ENCODE results near the gene DYNLT2.
"Not testable (repeated sequence)": the region's sequence is repeated elsewhere in the genome, so short reads cannot be mapped to it uniquely, and the experiment has no call there.

DYNLT2 gene

DNA sequence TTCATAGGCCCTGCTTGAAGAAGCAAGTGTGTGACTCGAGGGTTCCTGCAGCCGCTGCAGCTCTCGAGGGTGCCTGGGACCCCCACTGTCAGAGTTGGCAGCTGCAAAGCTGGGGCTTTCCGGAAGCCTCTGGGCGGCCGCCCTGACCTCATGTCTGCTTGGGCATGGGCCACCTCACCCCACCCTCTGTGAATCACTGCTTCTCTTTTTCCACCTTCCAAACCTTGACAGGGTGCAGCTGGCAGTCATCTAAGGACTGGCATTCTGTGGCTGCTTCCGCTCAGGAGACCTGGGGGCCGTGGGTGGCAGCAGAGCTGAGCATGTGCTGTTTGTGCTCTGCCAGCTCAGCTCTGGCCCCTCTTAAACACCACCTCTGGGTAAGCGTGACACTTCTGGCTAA lies 32.0 kb upstream of the DYNLT2 start:
- DNase-seq = no peak

DNA sequence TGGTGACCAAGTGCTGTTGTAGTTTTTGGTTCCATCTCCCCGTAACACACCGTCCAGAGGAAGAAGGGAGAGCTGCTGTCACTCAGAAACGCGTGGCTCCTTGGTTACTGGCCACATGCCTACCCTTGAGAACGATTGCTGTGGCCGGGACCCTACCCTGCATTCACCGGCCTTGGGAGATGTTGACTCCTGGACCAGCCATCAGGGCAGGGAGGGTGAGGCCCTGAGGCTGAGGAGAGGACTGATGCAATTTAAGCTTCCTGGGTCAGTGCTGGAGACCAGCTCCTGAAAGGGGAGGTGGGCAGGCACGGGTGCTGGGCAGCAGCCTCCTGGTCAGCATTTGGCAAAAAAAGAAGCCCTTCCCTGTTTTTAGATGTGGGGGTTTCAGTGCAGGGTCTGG lies 31.6 kb upstream of the DYNLT2 start:
- DNase-seq = no peak

DNA sequence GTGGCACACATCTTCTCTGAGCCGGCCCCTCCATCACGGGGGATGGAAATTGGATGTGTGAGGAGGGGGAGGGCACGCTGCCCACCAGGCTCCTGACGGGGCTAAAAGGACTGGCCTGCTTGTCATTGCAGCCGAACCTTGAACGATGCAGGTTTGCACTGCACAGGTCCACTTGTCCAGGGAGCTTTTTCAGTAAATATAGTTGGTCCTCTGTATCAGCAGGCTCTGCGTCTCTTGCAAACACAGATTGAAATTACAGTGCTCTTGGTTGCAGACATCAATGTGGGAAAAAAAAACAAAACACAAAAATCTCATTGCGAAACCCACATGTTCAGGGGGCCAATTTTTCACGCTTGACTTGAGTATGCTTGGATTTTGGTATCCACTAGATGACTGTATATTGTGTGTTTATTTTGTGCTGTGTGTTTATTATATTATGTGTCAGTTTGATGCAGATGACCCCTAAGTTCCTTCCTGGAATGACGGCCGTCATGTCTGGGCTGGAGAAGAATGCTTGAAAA lies 29.3 kb upstream of the DYNLT2 start:
- DNase-seq = no peak

DNA sequence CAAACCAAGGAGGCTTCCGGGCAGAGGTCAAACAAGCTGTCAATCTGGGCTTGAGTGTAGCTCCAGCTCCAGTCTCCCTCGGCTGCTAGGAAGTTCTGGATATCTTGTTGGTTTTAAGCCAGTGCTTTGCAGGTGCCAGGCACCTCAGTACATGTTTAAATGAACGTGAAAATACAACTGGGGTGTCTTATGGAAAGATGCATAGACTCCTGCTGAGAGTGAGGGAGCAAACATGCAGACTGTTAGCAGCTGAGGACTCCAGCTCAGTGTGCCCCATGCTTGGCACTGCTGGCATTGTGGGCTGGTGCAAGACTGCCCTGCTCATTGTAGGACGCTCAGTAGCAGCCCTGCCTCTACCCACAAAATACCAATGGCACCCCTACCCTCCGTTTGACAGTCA lies 28.5 kb upstream of the DYNLT2 start:
- no peak for DNase-seq

DNA sequence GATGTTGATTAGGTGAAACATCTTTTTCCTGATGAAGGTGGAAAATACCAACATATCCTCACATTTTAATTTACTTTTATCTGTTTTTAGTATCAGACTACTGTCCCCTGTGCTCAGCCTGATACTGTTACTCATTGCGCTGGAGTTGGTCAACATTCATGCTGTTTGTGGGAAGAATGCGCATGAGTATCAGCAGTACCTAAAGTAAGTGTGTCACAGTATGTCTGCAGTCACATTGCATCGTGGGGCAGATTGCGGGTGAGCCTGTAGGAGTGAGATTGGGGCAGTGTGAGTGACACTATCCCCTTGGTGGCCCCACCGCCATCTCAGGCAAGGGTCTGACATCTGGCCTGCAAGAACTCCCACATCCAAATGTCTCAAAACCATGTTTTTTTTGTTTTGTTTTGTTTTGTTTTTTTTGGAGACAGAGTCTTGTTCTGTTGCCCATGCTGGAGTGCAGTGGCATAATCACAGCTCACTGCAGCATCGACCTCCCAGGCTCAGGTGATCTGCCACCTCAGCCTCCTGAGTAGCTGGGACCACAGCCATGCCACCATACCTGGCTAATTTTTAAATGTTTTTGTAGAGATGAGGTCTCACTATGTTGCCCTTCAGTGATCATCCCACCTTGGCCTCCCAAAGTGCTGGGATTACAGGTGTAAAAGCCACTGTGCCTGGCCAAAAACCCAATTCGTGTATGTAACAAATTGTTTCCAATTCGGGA lies 27.9 kb upstream of the DYNLT2 start:
- no peak for DNase-seq

DNA sequence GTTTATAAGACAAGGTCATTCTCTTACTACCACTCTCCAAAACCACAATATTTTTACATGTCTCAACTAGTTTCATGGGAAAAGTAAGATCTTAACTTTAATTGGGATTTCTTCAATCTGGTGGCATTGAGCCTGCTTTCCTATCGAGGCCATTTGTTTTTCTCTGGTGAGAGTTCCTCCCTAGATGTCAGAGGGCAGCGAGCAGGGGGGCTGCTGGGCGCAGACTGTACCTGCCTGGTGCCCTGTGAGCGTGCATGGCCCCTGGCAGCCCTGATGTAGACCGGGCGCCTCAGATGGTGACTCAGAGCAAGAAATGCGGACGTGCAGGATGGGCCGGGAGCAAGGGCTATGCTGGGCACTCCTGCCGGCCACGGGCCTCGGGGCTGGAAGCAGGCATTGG lies 27.3 kb upstream of the DYNLT2 start:
- DNase-seq = no peak

DNA sequence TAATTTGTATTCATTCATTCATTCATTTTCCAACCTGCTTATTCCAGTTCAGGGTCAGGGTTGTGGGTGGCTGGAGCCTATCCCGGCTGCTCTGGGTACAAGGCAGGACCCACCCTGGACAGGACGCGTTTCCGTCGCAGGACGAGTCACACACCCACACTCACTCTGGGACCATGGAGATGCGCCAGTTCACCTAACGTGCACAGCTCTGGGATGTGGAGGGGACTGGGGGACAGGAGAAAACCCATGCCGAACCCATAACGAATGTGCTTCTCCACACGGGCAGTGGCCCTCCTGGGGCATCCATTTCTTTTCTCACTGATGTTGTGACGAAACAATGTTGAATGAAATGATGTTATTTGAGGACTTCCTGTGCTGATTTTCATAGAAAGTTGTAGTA lies 26.5 kb upstream of the DYNLT2 start:
- no peak for DNase-seq

DNA sequence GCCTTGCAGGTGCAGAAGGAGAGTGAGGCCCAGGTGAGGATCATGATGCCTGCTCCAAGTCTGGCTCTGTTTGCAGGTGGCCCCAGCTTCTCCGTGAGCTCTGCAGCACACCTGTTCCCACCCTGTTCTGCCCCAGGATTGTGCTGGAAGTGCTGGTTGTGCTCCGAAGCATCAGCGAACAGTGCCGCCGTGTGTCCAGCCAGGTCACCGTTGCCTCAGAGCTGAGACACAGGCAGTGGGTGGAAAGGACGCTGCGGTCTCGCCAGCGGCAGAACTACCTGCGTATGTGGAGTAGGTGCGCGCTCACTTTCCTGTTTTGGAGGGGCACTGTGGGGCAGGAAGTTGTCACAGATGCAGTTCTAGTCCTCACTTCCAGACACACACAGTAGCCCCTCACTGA lies 25.0 kb upstream of the DYNLT2 start:
- no peak for DNase-seq

DNA sequence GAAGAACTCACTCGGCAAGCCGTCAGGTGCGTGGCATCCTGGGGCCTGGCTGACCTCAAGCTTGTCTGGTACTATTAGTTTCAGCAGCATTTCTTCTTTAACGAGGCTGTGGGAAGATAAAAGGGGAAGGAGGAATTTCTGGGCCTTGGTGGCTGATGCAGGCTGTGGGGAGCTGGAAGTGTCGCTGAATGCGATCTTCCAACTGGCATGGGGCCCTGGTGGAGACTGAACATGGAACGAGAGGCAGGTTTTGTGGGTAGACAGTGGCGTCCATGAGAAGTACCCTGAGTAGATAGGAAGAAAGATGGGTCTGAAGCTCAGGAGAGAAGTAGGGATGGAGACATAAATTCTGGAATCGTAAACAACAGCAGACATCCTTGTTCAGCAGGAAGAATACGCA lies 23.9 kb upstream of the DYNLT2 start:
- DNase-seq = no peak

DNA sequence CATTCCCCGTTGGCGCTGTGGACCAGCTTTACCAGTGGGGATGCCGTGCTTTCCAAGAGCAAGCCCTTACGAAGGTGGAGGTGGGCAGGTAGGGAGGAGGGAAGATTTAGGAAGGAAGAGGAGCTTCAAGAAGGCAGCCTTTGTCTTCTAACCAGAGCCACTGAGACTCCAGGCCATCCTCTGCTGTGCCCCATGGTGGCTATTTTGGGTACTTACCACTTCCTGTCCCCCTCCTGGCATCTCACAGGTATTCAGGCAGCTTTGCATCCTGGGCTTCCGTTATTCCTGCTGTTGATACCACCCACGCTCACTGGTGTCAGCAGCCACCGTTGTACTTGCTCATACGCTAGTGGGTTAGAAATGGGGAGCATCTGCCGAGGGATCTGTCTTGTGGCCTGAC lies 23.0 kb upstream of the DYNLT2 start:
- DNase-seq = no peak

DNA sequence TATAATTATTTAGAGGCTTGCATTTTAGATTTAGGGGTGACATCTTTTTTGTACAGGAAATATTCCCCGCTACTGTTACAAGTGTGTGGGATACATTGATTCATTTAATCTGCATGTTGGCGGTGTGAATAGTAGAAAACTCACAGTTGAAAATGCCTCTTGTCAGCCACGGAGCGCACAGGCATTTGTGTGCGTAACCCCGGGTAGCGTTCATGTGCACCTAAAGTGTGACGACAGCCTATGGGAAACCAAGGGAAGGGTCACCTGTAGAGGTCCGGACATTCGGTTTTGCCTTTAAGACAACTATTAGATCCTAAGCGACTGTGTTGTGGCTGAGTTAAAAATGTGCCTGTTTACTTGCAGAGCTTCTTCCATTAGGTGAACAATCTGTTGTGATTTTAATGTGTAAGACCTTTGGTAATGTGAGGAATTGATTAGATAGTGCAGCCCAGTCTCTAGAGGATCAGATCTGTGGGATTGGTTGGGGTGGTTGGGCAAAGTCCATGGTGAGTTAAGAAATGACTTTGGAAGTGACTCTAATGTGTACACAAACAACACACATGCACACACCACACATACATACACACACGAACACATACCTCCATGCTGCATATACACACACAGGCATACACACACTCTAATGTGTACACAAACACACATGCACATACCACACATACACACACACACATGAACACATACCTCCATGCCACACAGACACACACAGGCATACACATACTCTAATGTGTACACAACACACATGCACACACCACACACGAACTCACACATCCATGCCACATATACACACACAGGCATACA lies 15.8 kb upstream of the DYNLT2 start:
- no peak for DNase-seq

DNA sequence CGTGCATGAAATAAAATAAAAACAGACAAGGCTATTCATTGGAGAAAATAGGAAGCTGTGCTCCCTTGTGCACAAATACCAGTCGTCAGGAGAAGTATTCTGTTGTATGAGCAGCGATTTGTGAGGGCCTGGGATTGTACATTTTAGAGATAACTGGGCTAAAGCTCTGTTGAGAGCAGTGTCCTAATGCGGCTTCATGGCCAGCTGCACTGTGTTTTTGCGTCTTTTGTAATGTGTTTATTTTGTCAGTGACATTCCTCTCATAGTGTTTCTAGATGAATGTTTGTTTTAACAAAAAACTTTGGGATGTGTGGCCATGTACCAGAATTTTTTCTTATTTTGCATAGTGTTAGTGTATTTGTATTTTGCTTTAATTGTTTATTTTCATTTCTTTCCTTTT lies 14.9 kb upstream of the DYNLT2 start:
- DNase-seq = no peak

DNA sequence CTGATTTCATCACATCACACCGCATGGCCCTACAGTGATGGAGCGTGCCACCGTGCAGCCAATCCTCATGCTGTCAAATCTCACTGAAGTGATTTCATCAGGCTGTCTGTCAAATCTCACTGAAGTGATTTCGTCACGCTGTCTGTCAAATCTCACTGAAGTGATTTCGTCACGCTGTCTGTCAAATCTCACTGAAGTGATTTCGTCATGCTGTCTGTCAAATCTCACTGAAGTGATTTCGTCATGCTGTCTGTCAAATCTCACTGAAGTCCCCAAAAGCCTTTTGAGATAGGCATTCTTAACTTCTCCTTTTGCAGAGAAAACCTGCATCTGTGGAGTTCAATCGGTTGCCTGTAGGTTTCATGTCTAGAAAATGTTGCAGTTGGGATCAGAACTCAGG lies 14.4 kb upstream of the DYNLT2 start:
- not testable (repeated sequence) for DNase-seq

DNA sequence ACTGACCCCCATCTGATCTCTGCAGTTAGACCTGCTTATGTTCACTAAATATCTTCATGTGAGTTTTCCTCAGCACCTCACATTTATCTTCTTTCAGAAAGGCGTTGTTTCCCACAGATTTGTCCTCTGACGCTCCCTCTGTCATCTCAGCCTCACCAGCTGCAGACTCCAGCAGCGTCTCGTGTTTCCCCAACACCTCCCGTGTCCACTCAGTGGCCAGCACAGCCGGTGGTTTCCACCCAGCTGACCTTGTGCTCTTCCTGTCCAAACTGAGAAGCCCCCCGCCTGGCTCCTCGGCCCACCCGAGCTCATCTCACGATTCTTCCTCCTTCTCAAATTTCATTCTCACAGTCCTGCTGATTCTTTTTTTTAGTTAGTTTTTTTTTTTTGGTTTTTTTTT lies 12.5 kb upstream of the DYNLT2 start:
- no peak for DNase-seq

DNA sequence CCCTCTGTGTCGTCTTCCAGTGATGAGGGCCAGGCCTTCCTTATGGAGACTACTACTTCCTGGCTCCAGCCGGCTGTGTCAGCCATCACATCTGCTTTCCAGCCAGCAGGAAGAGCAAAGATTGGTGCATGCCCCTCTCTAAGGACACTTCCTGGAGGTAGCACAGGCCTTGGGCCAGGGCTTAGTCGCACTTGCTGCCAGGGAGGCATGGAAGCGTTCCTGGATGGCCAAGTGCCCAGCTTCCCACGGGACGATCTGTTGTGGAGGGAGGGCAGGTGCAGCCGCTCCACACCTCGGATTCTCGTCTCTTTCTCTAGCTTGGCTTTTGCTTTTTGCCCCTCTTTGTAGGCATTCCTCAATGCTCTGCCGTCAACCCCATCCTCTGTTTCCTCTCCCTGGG lies 11.9 kb upstream of the DYNLT2 start:
- DNase-seq = no peak

DNA sequence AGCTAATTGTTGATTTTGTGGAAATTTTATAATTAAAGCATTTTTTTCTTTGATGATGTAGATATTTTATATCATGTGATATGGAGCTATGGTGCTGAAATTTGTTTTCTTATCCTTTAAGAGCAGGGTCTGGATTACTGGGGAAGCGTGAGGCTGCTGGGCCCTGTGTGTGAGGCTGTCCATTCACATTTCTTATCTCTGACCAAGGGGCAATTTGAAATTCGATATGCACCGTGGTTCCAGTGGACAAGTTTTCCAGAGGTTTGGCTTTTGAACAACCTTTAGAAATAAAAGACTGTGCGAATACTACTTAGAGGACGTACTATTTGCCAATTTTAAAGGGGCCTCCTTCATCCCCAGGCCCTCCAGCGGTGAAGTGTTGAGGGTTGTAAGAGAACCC lies 3.8 kb upstream of the DYNLT2 start:
- no peak for DNase-seq

DNA sequence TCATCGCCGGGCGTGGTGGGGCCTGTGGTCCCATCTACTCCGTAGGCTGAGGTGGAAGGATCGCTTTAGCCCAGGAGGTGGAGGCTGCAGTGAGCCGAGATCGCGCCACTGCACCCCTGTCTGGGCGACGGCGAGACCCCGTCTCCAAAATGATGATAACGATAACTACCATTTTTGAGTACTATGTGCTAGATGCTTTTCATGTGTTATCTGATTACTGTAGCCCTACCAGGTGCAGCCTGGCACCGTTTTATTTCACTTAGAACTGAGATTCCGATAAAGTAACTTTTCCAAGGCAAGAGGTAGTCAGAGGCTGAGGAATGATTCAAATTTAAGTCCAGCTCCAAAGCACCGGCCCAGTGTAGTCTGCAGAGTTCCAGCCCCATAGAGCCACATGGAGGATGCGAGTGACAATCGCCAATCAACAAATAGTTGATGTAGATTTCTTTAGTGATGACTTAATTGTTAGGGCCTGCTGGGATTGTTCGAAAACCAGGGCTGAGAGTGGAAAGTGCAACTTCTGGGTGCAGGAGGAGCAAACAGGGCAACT lies 777 bp upstream of the DYNLT2 start:
- peak; percentile 12 for DNase-seq

DNA sequence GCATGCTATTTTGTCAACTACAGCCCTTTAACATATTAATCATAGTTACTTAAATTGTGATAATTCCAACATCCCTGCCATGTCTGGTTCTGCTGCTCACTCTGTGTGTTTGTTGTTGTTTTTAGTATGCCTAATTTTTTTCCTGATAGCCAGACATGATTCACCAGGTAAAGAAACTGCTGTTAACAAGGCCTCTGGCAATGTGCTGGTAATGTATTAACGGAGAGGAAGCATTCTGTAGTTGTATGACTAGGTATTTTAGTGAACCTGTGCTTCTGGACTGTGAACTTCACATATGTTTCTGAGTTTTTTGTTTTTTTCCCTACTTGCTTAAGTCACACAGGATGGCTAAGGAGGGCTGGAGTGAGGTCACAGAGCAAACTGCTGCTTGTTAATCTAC lies 4.8 kb downstream of the DYNLT2 start:
- DNase-seq = no peak

DNA sequence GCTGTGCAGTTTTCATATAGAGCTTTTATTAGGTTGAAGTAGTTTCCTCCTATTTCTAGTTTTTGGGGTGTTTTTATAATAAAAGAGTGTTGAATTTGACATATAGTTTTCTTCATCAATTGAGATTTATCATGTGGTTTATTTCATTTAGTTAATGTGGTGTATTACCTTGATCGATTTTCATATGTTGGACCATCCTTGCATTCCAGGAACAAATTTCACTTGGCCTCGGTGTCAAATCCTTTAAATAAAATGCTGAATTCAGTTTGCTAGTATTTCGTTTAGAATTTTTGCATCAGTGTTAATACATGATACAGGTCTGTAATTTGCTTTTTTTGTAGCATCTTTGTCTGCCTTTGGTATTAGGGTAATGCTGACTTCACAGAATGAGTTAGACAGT lies 6.0 kb downstream of the DYNLT2 start:
- DNase-seq = no peak

DNA sequence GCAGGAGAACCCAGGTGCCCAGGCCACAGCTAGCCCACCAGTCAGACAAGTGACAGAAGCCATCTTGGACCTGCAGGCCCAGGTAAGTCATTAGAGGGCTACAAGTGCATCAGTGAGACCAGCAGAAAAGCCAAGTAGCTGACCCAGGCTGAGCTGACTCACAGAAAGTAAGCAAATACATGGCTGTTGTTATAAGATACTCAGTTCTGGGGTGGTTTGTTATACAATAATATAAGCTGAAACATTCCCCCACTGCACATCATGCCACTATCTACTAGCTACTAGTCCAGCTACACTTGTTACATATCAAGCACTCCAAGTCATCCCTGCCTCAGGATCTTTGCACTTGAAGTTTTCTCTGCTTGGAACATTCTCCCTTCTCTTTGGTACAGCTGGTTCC lies 10.0 kb downstream of the DYNLT2 start:
- no peak for DNase-seq

DNA sequence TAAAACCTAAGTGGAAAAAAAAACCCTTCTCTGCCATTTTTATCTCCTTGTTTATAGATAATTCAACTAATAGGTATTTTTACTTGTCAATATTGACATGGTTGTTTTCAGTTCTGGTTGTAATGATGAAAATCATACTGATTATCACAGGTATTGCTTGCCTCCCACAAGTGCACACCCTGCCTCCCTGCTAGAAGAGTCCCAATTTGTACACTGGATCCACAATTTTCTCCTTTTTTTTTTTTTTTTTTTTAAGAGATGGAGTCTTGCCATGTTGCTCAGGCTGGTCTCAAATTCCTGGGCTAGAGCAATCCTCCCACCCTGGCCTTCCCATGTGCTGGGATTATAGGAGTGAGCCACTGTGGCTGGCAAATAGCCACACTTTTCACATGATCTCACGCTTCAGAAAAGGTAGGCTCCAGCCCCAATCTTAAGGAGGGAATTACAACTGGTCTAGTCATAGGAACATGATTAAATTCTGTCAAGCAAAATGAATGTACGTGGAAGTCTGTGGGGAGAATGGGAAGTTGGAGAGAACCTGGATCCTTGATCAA lies 12.3 kb downstream of the DYNLT2 start:
- DNase-seq = no peak

DNA sequence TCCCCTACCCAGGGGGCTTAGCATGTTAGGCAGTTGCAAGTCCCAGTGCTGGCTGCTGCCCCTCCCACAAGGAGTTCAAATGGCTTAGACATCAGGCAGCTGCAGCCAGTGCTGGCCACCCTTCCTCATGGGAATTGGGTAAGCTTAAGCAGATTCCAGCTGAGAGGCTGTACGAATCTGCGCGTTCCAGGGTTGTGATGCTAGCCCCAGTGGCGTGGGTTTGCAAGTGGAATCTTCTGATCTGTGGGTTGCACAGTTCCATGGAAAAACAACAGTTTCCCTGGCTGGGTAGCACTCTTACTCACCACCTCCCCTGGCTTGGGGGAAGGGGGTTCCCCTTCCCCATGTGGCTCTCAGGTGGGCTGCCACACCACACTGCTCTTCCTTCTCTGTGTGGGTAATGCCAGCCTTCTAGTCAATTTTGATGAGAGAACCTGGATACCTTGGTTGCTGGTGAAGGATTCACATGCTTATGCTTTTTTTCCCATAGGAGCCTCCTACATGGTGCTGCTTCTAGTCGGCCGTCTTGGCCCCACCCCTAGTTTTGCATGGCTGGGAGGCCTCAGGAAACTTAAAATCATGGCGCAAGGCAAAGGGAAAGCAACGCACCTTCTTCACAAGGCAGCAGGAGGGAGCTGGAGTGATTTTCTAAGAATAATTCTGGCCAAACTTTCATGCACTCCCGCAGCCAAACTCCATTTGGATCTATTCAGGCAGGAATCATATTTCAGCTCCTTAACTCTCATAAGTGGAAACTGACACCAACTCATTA lies 13.0 kb downstream of the DYNLT2 start:
- DNase-seq = no peak

DNA sequence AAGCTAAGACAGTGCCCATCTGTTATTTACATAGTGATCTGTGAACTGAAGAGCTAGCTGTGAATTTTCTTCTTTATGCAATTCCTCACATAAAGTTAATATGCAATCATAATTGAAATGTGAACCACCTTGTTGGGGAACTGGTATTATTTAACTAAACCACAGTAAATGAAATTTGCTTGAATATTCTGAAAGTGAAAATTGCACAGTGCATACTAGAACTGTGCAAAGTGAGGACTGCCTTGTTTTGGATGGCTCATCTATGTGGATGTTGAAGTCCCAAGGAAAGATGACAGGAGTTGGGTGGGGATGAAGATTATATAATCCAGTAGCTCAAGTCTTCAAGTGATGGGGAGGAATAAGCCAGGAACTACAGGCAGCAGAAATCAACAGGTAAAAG lies 21.4 kb downstream of the DYNLT2 start:
- DNase-seq = no peak

All from stimulated activated CD4-positive, alpha-beta T cell treated with anti-CD3 and anti-CD28 coated beads, Interleukin-4, amount 100 ng/mL, for 24 hours (primary cell).